Raji (cell line): ENCODE measurements around the gene KCNJ15.

Experiments used
- POLR2A ChIP-seq: IDR thresholded peaks from 2 replicates; pipeline ENCODE4 v1.6.1; 2011; ENCODE audit warnings: low read depth, low read length, control low read depth; ENCODE audit not compliant: insufficient read depth

KCNJ15 gene

GRCh38 chr21:38256599-38257302 lies at the start of gene KCNJ15:
Gene KCNJ15 (plus strand): TSS chr21:38256991. CDS start chr21:38299262, 42,271 bp downstream.
- no peak for TF ChIP-seq POLR2A

DNA sequence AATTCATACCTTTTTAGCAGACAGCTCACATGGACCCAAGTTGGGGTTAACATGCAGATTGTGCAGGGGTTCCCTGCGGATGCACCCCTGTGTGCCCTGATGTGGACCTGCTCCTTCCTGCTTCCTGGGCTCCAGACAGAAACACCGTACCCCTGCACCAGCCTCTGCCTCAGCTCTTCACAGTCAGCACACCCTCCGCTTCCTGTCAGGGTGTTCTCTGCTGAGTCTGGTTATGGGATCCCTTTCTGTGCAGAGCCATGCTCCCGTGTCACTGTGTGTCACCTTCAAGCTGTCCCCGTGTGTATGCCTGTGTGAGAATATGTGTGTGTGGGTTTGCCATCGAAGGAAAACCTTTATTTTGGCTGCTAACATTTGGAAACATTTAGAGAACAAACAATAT lies 48.7 kb upstream of the KCNJ15 start:
- no peak for TF ChIP-seq POLR2A

DNA sequence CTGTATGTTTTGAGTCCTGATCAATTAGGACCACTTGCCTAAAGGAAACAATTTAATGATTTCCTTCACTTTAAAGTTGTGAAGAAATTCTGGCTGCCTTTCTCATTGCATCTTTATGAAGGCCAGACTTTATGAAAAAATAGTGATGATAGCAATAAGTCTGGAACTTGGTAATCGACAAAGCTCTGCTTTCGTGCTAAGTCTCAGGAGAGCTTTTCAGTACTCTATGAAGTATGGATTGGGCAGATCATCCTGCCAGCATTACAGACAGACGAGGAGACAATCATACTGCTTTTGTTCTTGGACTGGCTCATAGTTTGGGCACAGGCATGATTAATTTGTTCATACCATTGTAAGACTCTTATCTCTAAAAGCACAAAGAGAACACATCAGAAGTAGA lies 45.5 kb upstream of the KCNJ15 start:
- TF ChIP-seq POLR2A, result no peak

- TF ChIP-seq POLR2A, result no peak
These were observed 44.1 kb upstream of the KCNJ15 start for GRCh38 chr21:38212706-38213105.

GRCh38 chr21:38219049-38219628 lies 37.7 kb upstream of the KCNJ15 start:
- no peak for TF ChIP-seq POLR2A

GRCh38 chr21:38220270-38220737 lies 36.5 kb upstream of the KCNJ15 start:
- no peak for TF ChIP-seq POLR2A

DNA sequence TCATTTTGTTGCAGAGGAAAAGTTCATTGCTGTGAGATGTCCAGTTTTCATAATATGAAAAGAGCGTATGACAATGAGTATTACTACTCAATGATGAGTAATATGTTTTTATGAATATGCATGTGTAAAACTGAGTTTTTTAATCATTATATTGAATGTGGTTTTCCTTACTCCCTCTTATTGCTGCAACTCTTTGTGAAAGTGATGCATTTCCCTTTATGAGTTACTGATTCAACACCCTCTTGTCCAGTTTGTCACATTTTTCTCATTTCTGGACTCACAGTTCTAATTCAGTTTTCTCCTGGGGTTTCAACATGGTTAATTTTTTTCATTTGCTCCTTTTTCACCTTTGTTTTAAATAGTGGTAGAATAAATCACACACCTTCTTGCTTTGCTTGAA lies 35.2 kb upstream of the KCNJ15 start:
- no peak for TF ChIP-seq POLR2A

DNA sequence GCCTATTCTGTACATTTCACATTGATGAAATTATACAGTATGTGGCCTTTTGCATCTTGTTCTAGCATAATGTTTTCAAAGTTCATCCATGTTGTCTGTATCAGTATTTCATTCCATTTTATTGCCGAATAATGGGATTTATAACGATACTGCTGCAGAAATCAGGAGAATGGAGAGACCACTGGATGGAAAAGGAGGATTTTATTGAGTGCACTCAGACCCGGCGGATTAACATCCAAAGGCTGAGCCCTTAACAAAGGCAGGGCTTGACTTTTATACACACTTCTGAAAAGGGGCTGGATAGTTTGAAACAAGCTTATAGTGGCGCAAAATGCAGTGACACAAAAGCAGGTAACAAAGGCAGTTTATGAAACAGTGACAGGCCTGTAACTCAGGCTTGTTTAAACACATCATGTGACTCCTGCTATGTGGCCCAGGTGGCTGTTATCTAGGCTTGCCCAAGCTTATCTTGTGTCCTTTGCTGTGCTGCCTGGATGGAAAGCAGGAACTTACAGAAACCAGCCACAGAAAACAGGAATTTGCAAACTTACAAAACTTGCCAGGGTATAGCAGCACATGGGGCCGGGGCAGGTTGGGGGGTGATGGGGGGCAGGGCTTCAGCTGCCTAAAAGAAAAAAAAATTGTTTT lies 32.8 kb upstream of the KCNJ15 start:
- no peak for TF ChIP-seq POLR2A

- no peak for TF ChIP-seq POLR2A
These were observed 29.4 kb upstream of the KCNJ15 start for GRCh38 chr21:38227401-38227800.

GRCh38 chr21:38228115-38228514 lies 28.7 kb upstream of the KCNJ15 start:
- no peak for TF ChIP-seq POLR2A

- no peak for TF ChIP-seq POLR2A
These were observed 28.3 kb upstream of the KCNJ15 start for GRCh38 chr21:38228537-38228936.

DNA sequence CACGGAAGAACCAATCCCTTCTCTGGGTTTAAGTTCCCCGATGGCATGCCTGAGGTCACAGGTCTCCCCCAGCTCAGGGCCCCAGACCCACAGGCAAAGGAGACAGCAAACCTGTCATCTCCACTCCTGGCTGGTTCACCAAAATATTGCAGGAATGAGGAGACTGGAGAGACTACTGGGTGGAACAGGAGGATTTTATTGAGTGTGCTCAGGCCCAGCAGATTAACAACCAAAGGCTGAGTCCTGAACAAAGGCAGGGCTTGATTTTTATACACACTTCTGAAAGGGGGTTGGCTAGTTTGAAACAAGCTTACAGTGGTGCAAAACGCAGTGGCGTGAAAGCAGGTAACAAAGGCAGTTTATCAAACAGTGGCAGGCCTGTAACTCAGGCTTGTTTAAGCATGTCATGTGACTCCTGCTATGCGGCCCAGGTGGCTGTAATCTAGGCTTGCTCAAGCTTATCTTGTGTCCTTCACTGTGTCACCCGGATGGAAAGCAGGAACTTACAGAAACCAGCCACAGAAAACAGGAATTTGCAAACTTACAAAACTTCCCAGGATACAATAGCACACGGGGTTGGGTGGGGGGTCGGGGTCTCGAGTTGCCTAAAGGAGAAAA lies 27.4 kb upstream of the KCNJ15 start:
- no peak for TF ChIP-seq POLR2A

DNA sequence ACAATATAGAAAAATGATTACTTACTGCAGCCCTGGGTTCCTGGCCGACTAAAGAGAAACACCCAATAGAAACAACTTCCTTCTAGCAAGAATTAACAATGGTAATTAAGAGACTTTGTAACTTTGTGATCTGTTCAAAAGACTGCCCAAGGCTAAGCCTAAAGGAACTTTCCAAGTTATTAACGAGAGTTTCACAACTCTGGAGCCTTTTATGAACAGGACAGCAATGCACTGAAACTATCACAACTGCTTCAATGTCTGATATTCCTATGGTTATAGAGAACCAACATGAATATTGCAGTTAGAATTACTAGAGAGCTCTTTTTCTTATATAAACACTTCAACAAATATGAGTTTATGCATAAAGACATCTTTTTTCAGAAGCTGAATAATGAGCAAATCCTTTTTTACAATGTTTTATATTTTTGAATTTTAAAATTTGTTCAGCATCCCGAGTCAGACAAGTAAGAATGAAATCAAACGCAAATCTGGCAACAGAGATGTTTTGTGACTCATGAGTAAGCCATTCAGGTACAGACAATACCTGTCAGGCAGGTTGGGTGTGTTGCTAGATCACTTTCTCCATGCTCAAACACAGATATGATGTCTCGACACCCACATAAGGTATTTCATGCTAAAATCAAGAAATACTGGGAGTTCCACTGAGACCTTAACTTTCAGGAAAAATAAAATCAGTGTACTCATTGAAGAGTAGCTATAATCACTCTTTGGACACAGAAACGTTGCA lies 22.2 kb upstream of the KCNJ15 start:
- TF ChIP-seq POLR2A, result no peak

DNA sequence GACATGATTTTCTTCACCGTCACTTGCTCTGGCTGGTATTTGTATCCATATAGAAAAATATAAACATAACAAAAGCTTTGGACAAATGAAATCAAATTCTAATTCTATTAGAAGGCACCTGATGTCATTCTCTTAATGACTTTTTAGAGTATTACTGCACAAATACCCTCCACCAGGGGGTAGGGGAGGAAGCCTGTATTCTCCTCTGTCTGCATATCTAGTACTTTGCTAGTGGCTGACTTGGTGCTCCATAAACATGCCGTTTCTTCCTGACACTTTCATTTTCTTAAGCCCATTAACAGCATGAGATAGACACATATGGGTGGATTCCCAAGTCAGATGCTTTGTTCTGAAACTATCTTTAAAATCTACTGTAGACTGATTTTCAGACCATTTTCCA lies 20.6 kb upstream of the KCNJ15 start:
- no peak for TF ChIP-seq POLR2A

GRCh38 chr21:38239672-38240071 lies 17.1 kb upstream of the KCNJ15 start:
- no peak for TF ChIP-seq POLR2A

DNA sequence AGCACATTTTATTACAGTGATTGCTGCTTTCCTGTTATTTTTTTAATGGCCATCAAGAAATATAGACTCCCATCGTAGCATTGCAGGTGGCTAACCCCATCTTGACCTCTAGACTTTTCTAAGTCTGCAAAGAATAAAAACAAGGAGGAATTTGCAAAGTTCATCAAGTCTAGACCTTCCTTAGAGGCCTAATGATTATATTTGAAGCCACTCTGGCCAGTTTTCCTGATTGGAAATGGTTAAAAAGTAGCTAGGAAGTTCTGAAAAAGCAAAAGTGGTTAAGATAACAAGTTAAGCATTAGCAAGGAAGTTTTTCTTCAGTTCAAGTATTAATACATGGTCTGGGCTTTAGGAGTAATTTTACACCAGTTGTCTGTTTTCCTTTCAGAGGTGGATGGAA lies 16.7 kb upstream of the KCNJ15 start:
- no peak for TF ChIP-seq POLR2A
